Uterus (tissue), 4 donors: ENCODE results near the gene MFSD12. TPM values are rescaled to one million over a fixed set of nuclear protein-coding genes. Genes with fewer than 3 reads are reported as not detected.

Source experiments
- DNase-seq, 2 donors: peaks; one replicate each; pipeline ENCODE4 v3.0.0-alpha.2; 2019 to 2020
- H3K27ac ChIP-seq, 2 donors: fragments of 200-600 bp; sonication (generic); 1 replicate in 1 of 2; 2 replicates in 1 of 2; pipeline ENCODE4 v1.5.1; 2016 to 2018
- H3K27me3 ChIP-seq, 2 donors: fragments of 200-600 bp; sonication (generic); one replicate each; pipeline ENCODE4 v1.5.1; 2018 to 2019; ENCODE audit warnings: control low read depth in 1 of 2
- H3K36me3 ChIP-seq, 2 donors: fragments of 200-600 bp; sonication (generic); one replicate each; pipeline ENCODE4 v1.5.1; 2019; ENCODE audit warnings: control low read depth in 1 of 2
- H3K4me1 ChIP-seq, 2 donors: fragments of 200-600 bp; sonication (generic); one replicate each; pipeline ENCODE4 v1.5.1; 2018 to 2019; ENCODE audit warnings: control low read depth in 1 of 2
- H3K4me3 ChIP-seq, 2 donors: fragments of 200-600 bp; sonication (generic); 1 replicate in 1 of 2; 2 replicates in 1 of 2; pipeline ENCODE4 v1.5.1; 2018 to 2019; ENCODE audit warnings: mild to moderate bottlenecking in 1 of 2
- H3K9me3 ChIP-seq, 2 donors: fragments of 200-600 bp; sonication (generic); one replicate each; pipeline ENCODE4 v1.5.1; 2019; ENCODE audit warnings: control low read depth in 1 of 2
- CTCF ChIP-seq, 4 experiments: fragments of 200-600 bp in 2 of 4; fragments of 450-650 bp in 2 of 4; sonication (generic) in 2 of 4; IDR thresholded peaks; one replicate each; pipeline ENCODE4 v1.5.1; 2016 to 2019; ENCODE audit warnings: antibody characterized with exemption in 4 of 4, mild to moderate bottlenecking in 2 of 4, moderate library complexity in 1 of 4
- POLR2A ChIP-seq, 2 donors: fragments of 450-650 bp; IDR thresholded peaks; one replicate each; pipeline ENCODE4 v1.6.1; 2016; ENCODE audit warnings: antibody characterized with exemption in 2 of 2, mild to moderate bottlenecking in 1 of 2, moderate library complexity in 1 of 2
- intact Hi-C: fragments of 100-400 bp; cut with DNase I; formaldehyde crosslinking; loops from one replicate; pipeline ENCODE4 v1.15.1; 2023; ENCODE audit warnings: low total_unique reads
- total RNA-seq, 4 donors: library from RNA; depleted of rRNA in 3 of 4; stranded (reverse); fragments of >200 nt in 3 of 4; gene quantifications; one replicate each; pipeline versions ENCODE4 v1.1.0 to v1.2.4, GENCODE V29; 2014 to 2023
- donor health status: DM: yes; HTN: yes; CAD: no.

The MFSD12 gene
- total RNA-seq, 4 donors from 2014 or later: 0.59 to 44.9 (median 38.9) TPM

GRCh38 chr19:3554254-3555083 is 2.9 kb downstream of the MFSD12 start:
- Histone ChIP-seq H3K4me3 (no peak overlapping the region), H3K27me3 (no peaks in the 10 kb centered on the region), H3K4me1 (peaks cover 0 to 14% of the 10 kb centered on the region in 2 donors), H3K9me3 (no peaks in the 10 kb centered on the region), H3K36me3 (no peaks in the 10 kb centered on the region), H3K27ac (no peak overlapping the region)
- no peak for DNase-seq
- no peak for TF ChIP-seq POLR2A (IDR thresholded peaks at IDR 0.05)
- no peak for TF ChIP-seq CTCF (IDR thresholded peaks at IDR 0.05)
- intact Hi-C loops: loop anchor here (10.0 kb wide), 1 partner anchor 60 kb away; no protein-coding TSS in a partner anchor

- intact Hi-C loops: loop anchor here (10.0 kb wide), 1 partner anchor 63 kb away; no protein-coding TSS in a partner anchor
- Histone ChIP-seq H3K4me1 (peaks cover 0 to 14% of the 10 kb centered on the region in 2 donors), H3K9me3 (no peaks in the 10 kb centered on the region), H3K36me3 (no peaks in the 10 kb centered on the region), H3K27ac (no peak overlapping the region), H3K4me3 (no peak overlapping the region), H3K27me3 (no peaks in the 10 kb centered on the region)
- no peak for DNase-seq
- no peak for TF ChIP-seq POLR2A (IDR thresholded peaks at IDR 0.05)
- no peak for TF ChIP-seq CTCF (IDR thresholded peaks at IDR 0.05)
These were observed 5.6 kb downstream of the MFSD12 start for GRCh38 chr19:3551792-3552095.

GRCh38 chr19:3550947-3551791 is 6.2 kb downstream of the MFSD12 start:
- Histone ChIP-seq H3K36me3 (no peaks in the 10 kb centered on the region), H3K27me3 (no peaks in the 10 kb centered on the region), H3K9me3 (no peaks in the 10 kb centered on the region), H3K27ac (no peak overlapping the region), H3K4me1 (peaks cover 0 to 8% of the 10 kb centered on the region in 2 donors), H3K4me3 (no peak overlapping the region)
- intact Hi-C loops: loop anchor here (10.0 kb wide), 1 partner anchor 64 kb away; no protein-coding TSS in a partner anchor
- no peak for DNase-seq
- TF ChIP-seq CTCF (IDR thresholded peaks at IDR 0.05): no peak
- TF ChIP-seq POLR2A (IDR thresholded peaks at IDR 0.05): no peak

GRCh38 chr19:3549816-3550215 is 7.6 kb downstream of the MFSD12 start:
- Histone ChIP-seq H3K27me3 (no peaks in the 10 kb centered on the region), H3K36me3 (no peaks in the 10 kb centered on the region), H3K9me3 (no peaks in the 10 kb centered on the region), H3K4me1 (no peaks in the 10 kb centered on the region), H3K4me3 (no peak overlapping the region), H3K27ac (no peak overlapping the region)
- TF ChIP-seq CTCF (IDR thresholded peaks at IDR 0.05): no peak
- TF ChIP-seq POLR2A (IDR thresholded peaks at IDR 0.05): no peak
- intact Hi-C loops: loop anchor here (10.0 kb wide), 1 partner anchor 65 kb away; no protein-coding TSS in a partner anchor
- no peak for DNase-seq

GRCh38 chr19:3548606-3549005 is 8.8 kb downstream of the MFSD12 start:
- H3K36me3 ChIP-seq: no peaks in the 10 kb centered on the region

More at GRCh38 chr19:3548606-3549005, 8.8 kb downstream of the MFSD12 start:
- TF ChIP-seq POLR2A (IDR thresholded peaks at IDR 0.05) (no peak), CTCF (IDR thresholded peaks at IDR 0.05) (no peak)
- no peaks in the 10 kb centered on the region for H3K9me3 ChIP-seq
- no peak overlapping the region for H3K4me3 ChIP-seq
- no peak for DNase-seq
- no peaks in the 10 kb centered on the region for H3K27me3 ChIP-seq
- no peak overlapping the region for H3K27ac ChIP-seq
- H3K4me1 ChIP-seq: no peaks in the 10 kb centered on the region
- intact Hi-C loops: no loop called here
